ENCODE measurements around the gene FOXK2.

The FOXK2 gene

DNA sequence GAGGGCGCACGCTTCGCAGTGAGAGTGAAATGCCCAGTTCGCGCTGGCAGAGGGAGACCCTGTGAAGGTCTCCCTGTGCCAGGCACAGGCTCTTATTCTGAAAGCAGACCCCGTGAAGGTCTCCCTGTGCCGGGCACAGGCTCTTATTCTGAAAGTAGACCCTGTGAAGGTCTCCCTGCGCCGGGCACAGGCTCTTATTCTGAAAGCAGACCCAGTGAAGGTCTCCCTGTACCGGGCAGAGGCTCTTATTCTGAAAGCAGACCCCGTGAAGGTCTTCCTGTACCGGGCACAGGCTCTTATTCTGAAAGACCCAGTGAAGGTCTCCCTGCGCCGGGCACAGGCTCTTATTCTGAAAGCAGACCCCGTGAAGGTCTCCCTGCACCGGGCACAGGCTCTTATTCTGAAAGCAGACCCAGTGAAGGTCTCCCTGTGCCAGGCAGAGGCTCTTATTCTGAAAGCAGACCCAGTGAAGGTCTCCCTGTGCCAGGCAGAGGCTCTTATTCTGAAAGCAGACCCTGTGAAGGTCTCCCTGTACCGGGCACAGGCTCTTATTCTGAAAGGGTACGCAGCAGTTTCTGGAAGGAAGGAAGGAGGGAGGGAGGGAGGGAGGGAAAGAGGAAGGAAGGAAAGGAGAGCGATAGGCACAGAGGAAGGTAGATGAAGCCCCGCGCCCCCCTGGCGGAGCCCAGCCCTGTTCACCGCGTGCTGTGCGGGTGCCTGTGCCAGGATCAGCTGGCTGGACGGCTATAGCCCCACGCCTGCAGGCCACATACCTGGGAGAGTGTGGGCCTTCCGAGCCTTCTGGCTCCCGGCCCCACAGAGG is 73.4 kb downstream of the FOXK2 start:
- peak overlapping the region; percentile 25 for H3K4me3 ChIP-seq (ENCODE audit: insufficient read length, low read depth)
- H3K9me3 ChIP-seq (ENCODE audit: insufficient read depth, low read length): no peaks in the 10 kb centered on the region
- H3K4me1 ChIP-seq (ENCODE audit: insufficient read depth, insufficient read length): peaks cover 7% of the 10 kb centered on the region
- no peak for TF ChIP-seq ZNF274 (IDR thresholded peaks at IDR 0.05; ENCODE audit: low read depth, low read length)
- no peak for TF ChIP-seq SUZ12 (IDR thresholded peaks at IDR 0.05; ENCODE audit: extremely low read depth, insufficient read depth, insufficient read length)
- DNase-seq (ENCODE audit: low read depth, low spot score): peak; percentile 33
- no peaks in the 10 kb centered on the region for H3K27me3 ChIP-seq (ENCODE audit: insufficient read depth, insufficient read length)
- H3K36me3 ChIP-seq (ENCODE audit: insufficient read depth, insufficient read length, low read length): peaks cover 73% of the 10 kb centered on the region
- peak overlapping the region; percentile 77 for H3K9ac ChIP-seq (ENCODE audit: insufficient read length, low read depth)

DNA sequence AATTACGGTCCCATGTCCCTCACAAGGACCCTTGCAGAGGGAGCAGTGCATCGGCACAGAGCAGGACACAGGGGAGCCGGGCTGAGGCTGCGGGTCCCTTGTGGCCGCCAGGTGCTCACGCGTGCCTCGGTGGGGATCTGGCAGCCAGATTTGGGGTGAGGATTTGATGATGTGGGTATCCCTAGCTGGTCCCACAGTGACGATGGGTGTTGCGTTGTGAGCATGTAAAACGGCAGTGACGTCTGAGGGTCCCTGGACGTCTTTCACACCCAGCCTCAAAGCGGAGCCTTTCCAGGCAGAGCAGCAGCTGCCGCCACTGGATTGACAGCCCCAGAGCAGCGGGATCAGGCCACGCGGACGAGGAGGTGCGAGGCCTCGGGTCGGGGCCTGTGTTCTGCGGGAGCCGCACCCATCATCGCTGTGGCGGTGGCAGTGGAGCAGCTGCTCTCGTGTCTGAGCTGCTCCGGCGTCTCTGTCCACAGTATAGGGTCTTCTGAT is 74.1 kb downstream of the FOXK2 start:
- DNase-seq (ENCODE audit: low read depth, low spot score): no peak
- Histone ChIP-seq H3K9ac (ENCODE audit: insufficient read length, low read depth) (peak overlapping the region; percentile 77), H3K4me1 (ENCODE audit: insufficient read depth, insufficient read length) (peaks cover 7% of the 10 kb centered on the region), H3K9me3 (ENCODE audit: insufficient read depth, low read length) (no peaks in the 10 kb centered on the region), H3K36me3 (ENCODE audit: insufficient read depth, insufficient read length, low read length) (peaks cover 73% of the 10 kb centered on the region), H3K4me3 (ENCODE audit: insufficient read length, low read depth) (peak overlapping the region; percentile 25), H3K27me3 (ENCODE audit: insufficient read depth, insufficient read length) (no peaks in the 10 kb centered on the region)
- TF ChIP-seq YY1 (IDR thresholded peaks at IDR 0.05; ENCODE audit: insufficient read depth, insufficient read length) (no peak), SUZ12 (IDR thresholded peaks at IDR 0.05; ENCODE audit: extremely low read depth, insufficient read depth, insufficient read length) (no peak), ZNF274 (IDR thresholded peaks at IDR 0.05; ENCODE audit: low read depth, low read length) (no peak)

DNA sequence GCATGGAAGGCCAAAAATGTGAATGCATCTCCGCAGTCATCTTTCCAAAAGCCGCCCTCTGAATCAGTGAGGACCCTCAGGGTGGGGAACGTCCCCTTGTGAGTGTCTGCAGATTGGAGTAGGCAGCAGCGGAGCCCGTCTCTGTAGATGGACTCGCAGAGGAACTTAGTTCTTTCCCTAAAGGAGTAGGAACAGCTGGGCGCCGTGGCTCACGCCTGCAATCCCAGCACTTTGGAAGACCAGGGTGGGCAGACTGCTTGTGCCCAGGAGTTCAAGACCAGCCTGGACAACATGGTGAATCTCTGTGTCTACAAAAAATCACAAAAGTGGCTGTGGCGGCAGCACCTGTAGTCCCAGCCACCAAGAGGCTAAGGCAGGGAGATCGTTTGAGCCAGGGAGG is 75.0 kb downstream of the FOXK2 start:
- TF ChIP-seq YY1 (IDR thresholded peaks at IDR 0.05; ENCODE audit: insufficient read depth, insufficient read length): no peak
- TF ChIP-seq SUZ12 (IDR thresholded peaks at IDR 0.05; ENCODE audit: extremely low read depth, insufficient read depth, insufficient read length): no peak
- TF ChIP-seq ZNF274 (IDR thresholded peaks at IDR 0.05; ENCODE audit: low read depth, low read length): no peak
- Histone ChIP-seq H3K9ac (ENCODE audit: insufficient read length, low read depth) (peak overlapping the region; percentile 16), H3K4me3 (ENCODE audit: insufficient read length, low read depth) (no peak overlapping the region), H3K36me3 (ENCODE audit: insufficient read depth, insufficient read length, low read length) (peaks cover 77% of the 10 kb centered on the region), H3K4me1 (ENCODE audit: insufficient read depth, insufficient read length) (peaks cover 7% of the 10 kb centered on the region), H3K27me3 (ENCODE audit: insufficient read depth, insufficient read length) (no peaks in the 10 kb centered on the region), H3K9me3 (ENCODE audit: insufficient read depth, low read length) (no peaks in the 10 kb centered on the region)
- DNase-seq (ENCODE audit: low read depth, low spot score): no peak

DNA sequence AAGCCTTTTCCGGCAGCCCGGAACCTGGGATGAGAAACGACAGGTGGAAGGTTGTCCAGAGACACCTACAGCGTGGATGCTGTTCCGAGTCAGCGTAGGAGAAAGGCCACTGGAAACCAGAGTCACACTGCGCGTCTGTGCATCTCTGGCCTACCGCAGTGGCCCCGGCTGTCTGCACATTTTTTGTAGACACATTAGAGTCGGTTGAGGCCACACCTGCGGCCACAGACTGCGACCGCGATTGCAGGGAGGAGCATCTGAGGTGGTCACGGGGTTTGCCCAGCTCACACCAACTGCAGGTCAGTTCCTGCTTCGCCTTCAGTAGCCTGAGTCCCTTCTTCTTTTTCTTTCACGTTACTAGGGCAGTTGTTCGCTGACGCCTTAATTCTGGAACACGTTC is 76.4 kb downstream of the FOXK2 start:
- DNase-seq (ENCODE audit: low read depth, low spot score): no peak
- Histone ChIP-seq H3K4me1 (ENCODE audit: insufficient read depth, insufficient read length) (peaks cover 10% of the 10 kb centered on the region), H3K27me3 (ENCODE audit: insufficient read depth, insufficient read length) (no peaks in the 10 kb centered on the region), H3K9ac (ENCODE audit: insufficient read length, low read depth) (no peak overlapping the region), H3K9me3 (ENCODE audit: insufficient read depth, low read length) (no peaks in the 10 kb centered on the region), H3K4me3 (ENCODE audit: insufficient read length, low read depth) (no peak overlapping the region), H3K36me3 (ENCODE audit: insufficient read depth, insufficient read length, low read length) (peaks cover 78% of the 10 kb centered on the region)
- TF ChIP-seq SUZ12 (IDR thresholded peaks at IDR 0.05; ENCODE audit: extremely low read depth, insufficient read depth, insufficient read length) (no peak), YY1 (IDR thresholded peaks at IDR 0.05; ENCODE audit: insufficient read depth, insufficient read length) (no peak), ZNF274 (IDR thresholded peaks at IDR 0.05; ENCODE audit: low read depth, low read length) (no peak)

DNA sequence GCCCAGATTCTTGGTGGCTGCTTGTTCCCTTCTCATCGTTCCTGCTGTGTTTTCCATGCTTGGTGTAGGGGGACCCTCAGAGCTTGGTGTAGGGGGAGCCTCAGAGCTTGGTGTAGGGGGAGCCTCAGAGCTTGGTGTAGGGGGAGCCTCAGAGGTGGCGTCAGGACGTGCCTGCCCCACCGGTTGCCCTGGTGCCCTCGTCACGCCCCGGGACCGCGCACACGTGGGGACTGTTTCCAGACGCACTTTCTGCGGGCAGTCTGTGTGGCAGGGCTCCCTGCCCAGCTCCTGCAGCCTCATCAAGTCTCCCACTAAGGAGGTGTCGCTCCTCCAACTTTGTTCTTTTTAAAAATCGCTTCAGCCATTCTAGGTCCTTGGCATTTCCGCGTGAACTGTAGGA is 76.8 kb downstream of the FOXK2 start:
- no peaks in the 10 kb centered on the region for H3K9me3 ChIP-seq (ENCODE audit: insufficient read depth, low read length)
- no peak overlapping the region for H3K4me3 ChIP-seq (ENCODE audit: insufficient read length, low read depth)
- DNase-seq (ENCODE audit: low read depth, low spot score): no peak
- H3K4me1 ChIP-seq (ENCODE audit: insufficient read depth, insufficient read length): peaks cover 10% of the 10 kb centered on the region
- H3K36me3 ChIP-seq (ENCODE audit: insufficient read depth, insufficient read length, low read length): peaks cover 78% of the 10 kb centered on the region
- H3K9ac ChIP-seq (ENCODE audit: insufficient read length, low read depth): no peak overlapping the region
- no peak for TF ChIP-seq YY1 (IDR thresholded peaks at IDR 0.05; ENCODE audit: insufficient read depth, insufficient read length)
- no peak for TF ChIP-seq SUZ12 (IDR thresholded peaks at IDR 0.05; ENCODE audit: extremely low read depth, insufficient read depth, insufficient read length)
- no peak for TF ChIP-seq ZNF274 (IDR thresholded peaks at IDR 0.05; ENCODE audit: low read depth, low read length)
- H3K27me3 ChIP-seq (ENCODE audit: insufficient read depth, insufficient read length): no peaks in the 10 kb centered on the region

DNA sequence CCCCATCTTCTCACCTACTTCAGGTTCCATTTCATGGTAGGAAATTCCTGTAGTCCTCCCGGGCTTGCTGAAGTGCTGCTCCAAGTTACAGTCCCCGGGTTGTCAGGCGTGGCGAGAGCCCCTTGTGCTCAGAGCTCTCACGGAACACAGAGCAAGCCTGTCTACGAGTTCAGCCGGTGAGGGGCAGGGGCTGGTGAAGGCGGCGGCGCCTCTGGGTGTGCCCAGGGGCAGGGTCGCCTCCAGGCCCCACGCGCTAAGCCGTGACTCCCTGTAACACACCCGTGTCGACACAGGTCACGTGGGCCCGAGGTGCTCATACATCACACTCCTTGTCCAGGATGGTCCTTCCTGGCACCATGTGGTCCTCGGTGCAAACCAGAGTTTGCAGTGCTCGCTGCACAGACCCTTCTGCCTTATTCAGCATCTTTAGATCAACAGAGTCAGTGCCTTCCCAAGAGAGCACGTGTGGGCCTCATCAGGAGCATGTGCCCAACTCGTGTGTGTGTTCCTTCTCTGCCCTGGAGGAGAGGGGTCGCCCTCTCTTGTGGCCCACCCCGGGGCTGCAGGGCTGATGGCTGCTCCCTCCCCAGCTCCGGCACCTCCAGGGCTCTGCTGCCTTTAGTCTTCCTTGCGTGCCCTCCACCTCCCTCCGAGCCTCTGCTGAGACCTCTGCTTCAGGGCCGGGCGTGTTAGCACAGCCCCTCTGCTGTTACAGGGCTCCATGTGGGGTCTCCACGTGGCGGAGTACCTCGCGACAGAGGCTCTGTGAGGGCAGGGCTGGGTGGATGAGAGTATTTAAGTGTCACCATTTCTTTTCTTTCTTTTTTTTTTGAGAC is 77.5 kb downstream of the FOXK2 start:
- H3K27me3 ChIP-seq (ENCODE audit: insufficient read depth, insufficient read length): no peaks in the 10 kb centered on the region
- no peak overlapping the region for H3K9ac ChIP-seq (ENCODE audit: insufficient read length, low read depth)
- peaks cover 10% of the 10 kb centered on the region for H3K4me1 ChIP-seq (ENCODE audit: insufficient read depth, insufficient read length)
- TF ChIP-seq ZNF274 (IDR thresholded peaks at IDR 0.05; ENCODE audit: low read depth, low read length): no peak
- TF ChIP-seq YY1 (IDR thresholded peaks at IDR 0.05; ENCODE audit: insufficient read depth, insufficient read length): no peak
- no peak for TF ChIP-seq SUZ12 (IDR thresholded peaks at IDR 0.05; ENCODE audit: extremely low read depth, insufficient read depth, insufficient read length)
- no peak for DNase-seq (ENCODE audit: low read depth, low spot score)
- H3K36me3 ChIP-seq (ENCODE audit: insufficient read depth, insufficient read length, low read length): peaks cover 82% of the 10 kb centered on the region
- no peaks in the 10 kb centered on the region for H3K9me3 ChIP-seq (ENCODE audit: insufficient read depth, low read length)
- H3K4me3 ChIP-seq (ENCODE audit: insufficient read length, low read depth): no peak overlapping the region
